H9 (cell line): ENCODE results near the gene ROBO1. TPM values are rescaled to one million over a fixed set of nuclear protein-coding genes. Genes with fewer than 3 reads are reported as not detected.

Source experiments
- DNase-seq: peaks from one replicate; pipeline ENCODE4 v3.0.0-alpha.2; 2017
- H2AFZ ChIP-seq: one replicate; pipeline ENCODE4 v1.6.1; 2013; ENCODE audit warnings: mild to moderate bottlenecking, low read length, control low read depth, moderate library complexity
- H2AK5ac ChIP-seq: 2 replicates; pipeline ENCODE4 v1.6.1; 2013; ENCODE audit warnings: low read length, control low read depth, mixed read lengths; ENCODE audit not compliant: insufficient read length
- H2BK120ac ChIP-seq: one replicate; pipeline ENCODE4 v1.6.1; 2013; ENCODE audit warnings: low read depth, mild to moderate bottlenecking, low read length, control low read depth, inconsistent platforms; ENCODE audit not compliant: poor library complexity, severe bottlenecking
- H2BK12ac ChIP-seq: 2 replicates; pipeline ENCODE4 v1.6.1; 2013; ENCODE audit warnings: low read length, control low read depth, mixed read lengths, low read depth; ENCODE audit not compliant: insufficient read length
- H2BK15ac ChIP-seq: 2 replicates; pipeline ENCODE4 v1.6.1; 2013; ENCODE audit warnings: low read depth, low read length, control low read depth
- H2BK20ac ChIP-seq: one replicate; pipeline ENCODE4 v1.6.1; 2013; ENCODE audit warnings: low read depth, mild to moderate bottlenecking, low read length, control low read depth, inconsistent platforms; ENCODE audit not compliant: poor library complexity, severe bottlenecking
- H2BK5ac ChIP-seq: 2 replicates; pipeline ENCODE4 v1.6.1; 2013; ENCODE audit warnings: low read length, control low read depth, mixed read lengths; ENCODE audit not compliant: insufficient read length
- H3K14ac ChIP-seq: 2 replicates; pipeline ENCODE4 v1.6.1; 2013; ENCODE audit warnings: low read length, control low read depth; ENCODE audit not compliant: insufficient read depth
- H3K18ac ChIP-seq: 2 replicates; pipeline ENCODE4 v1.6.1; 2013; ENCODE audit warnings: low read depth, mild to moderate bottlenecking, mixed read lengths, low read length, control low read depth; ENCODE audit not compliant: insufficient read length
- H3K23ac ChIP-seq: 2 replicates; pipeline ENCODE4 v1.6.1; 2013; ENCODE audit warnings: low read length, control low read depth, mixed read lengths, low read depth; ENCODE audit not compliant: insufficient read length
- H3K23me2 ChIP-seq: 2 replicates; pipeline ENCODE4 v1.6.1; 2013; ENCODE audit warnings: low read depth, mild to moderate bottlenecking, mixed read lengths, low read length, control low read depth; ENCODE audit not compliant: insufficient read length, poor library complexity, severe bottlenecking
- H3K27ac ChIP-seq: 2 replicates; pipeline ENCODE4 v1.5.1; 2013; ENCODE audit warnings: low read length, control low read depth, mixed read lengths, low read depth; ENCODE audit not compliant: insufficient read length
- H3K27me3 ChIP-seq: 2 replicates; pipeline ENCODE4 v1.6.1; 2013; ENCODE audit warnings: low read length, control low read depth, inconsistent platforms; ENCODE audit not compliant: insufficient read depth
- H3K4ac ChIP-seq: 2 replicates; pipeline ENCODE4 v1.6.1; 2013; ENCODE audit warnings: low read depth, mild to moderate bottlenecking, control low read depth, inconsistent platforms, low read length, moderate library complexity
- H3K4me1 ChIP-seq: 2 replicates; pipeline ENCODE4 v1.6.1; 2013; ENCODE audit warnings: low read length, control low read depth, inconsistent platforms; ENCODE audit not compliant: insufficient read depth
- H3K4me2 ChIP-seq: 2 replicates; pipeline ENCODE4 v1.6.1; 2013; ENCODE audit warnings: low read length, control low read depth, mixed read lengths; ENCODE audit not compliant: insufficient read length, insufficient read depth
- H3K56ac ChIP-seq: 2 replicates; pipeline ENCODE4 v1.6.1; 2013; ENCODE audit warnings: low read depth, mild to moderate bottlenecking, mixed read lengths, low read length, control low read depth; ENCODE audit not compliant: insufficient read length
- H3K79me1 ChIP-seq: 2 replicates; pipeline ENCODE4 v1.6.1; 2013; ENCODE audit warnings: low read depth, mild to moderate bottlenecking, moderate library complexity, low read length, control low read depth, inconsistent platforms; ENCODE audit not compliant: insufficient read depth, poor library complexity, severe bottlenecking
- H3K79me2 ChIP-seq: 2 replicates; pipeline ENCODE4 v1.6.1; 2013; ENCODE audit warnings: low read length, control low read depth, inconsistent platforms; ENCODE audit not compliant: insufficient read depth
- H3K9ac ChIP-seq: 2 replicates; pipeline ENCODE4 v1.6.1; 2013; ENCODE audit warnings: low read length, control low read depth, mixed read lengths; ENCODE audit not compliant: insufficient read length; ENCODE audit errors: extremely low read depth
- H3K9me3 ChIP-seq: one replicate; pipeline ENCODE4 v1.6.1; 2013; ENCODE audit warnings: low read depth, low read length, inconsistent platforms; ENCODE audit not compliant: control insufficient read depth
- H3T11ph ChIP-seq: one replicate; pipeline ENCODE4 v1.6.1; 2013; ENCODE audit warnings: mild to moderate bottlenecking, low read length, control low read depth, inconsistent platforms
- H4K20me1 ChIP-seq: one replicate; pipeline ENCODE4 v1.6.1; 2013; ENCODE audit not compliant: control insufficient read depth, insufficient read length, insufficient read depth
- H4K5ac ChIP-seq: 2 replicates; pipeline ENCODE4 v1.6.1; 2013; ENCODE audit warnings: low read depth, mild to moderate bottlenecking, mixed read lengths, low read length, control low read depth; ENCODE audit not compliant: insufficient read length
- H4K8ac ChIP-seq: replicated peaks from 2 replicates; pipeline ENCODE4 v1.6.1; 2013; ENCODE audit warnings: low read length, control low read depth, mixed read lengths, low read depth; ENCODE audit not compliant: insufficient read length
- H4K91ac ChIP-seq: 2 replicates; pipeline ENCODE4 v1.6.1; 2013; ENCODE audit warnings: low read depth, mild to moderate bottlenecking, moderate library complexity, mixed read lengths, low read length, control low read depth; ENCODE audit not compliant: insufficient read length
- H3K27ac Mint-ChIP-seq, 3 experiments: 2 replicates in 2 of 3; 3 replicates in 1 of 3; pipeline ENCODE4 v1.8.0; 2020 to 2021; ENCODE audit warnings: mixed read lengths in 3 of 3, mild to moderate bottlenecking in 1 of 3, moderate library complexity in 1 of 3
- H3K27me3 Mint-ChIP-seq: 2 replicates; pipeline ENCODE4 v1.8.0; 2021; ENCODE audit warnings: low read depth, mild to moderate bottlenecking, moderate library complexity, mixed read lengths
- H3K36me3 Mint-ChIP-seq, 3 experiments: 2 replicates in 2 of 3; 3 replicates in 1 of 3; pipeline ENCODE4 v1.8.0; 2020 to 2021; ENCODE audit warnings: low read depth in 3 of 3, mixed read lengths in 3 of 3; ENCODE audit not compliant: insufficient read depth in 1 of 3
- H3K4me1 Mint-ChIP-seq, 2 experiments: 2 replicates each; pipeline ENCODE4 v1.8.0; 2020; ENCODE audit warnings: mixed read lengths in 2 of 2
- H3K4me3 Mint-ChIP-seq, 2 experiments: 2 replicates in 1 of 2; 3 replicates in 1 of 2; pipeline ENCODE4 v1.8.0; 2020 to 2021; ENCODE audit warnings: mild to moderate bottlenecking in 2 of 2, mixed read lengths in 2 of 2, moderate library complexity in 1 of 2
- H3K9me3 Mint-ChIP-seq, 2 experiments: 2 replicates in 1 of 2; 3 replicates in 1 of 2; pipeline ENCODE4 v1.8.0; 2020; ENCODE audit warnings: mild to moderate bottlenecking in 2 of 2, mixed read lengths in 2 of 2, moderate library complexity in 1 of 2
- CTCF ChIP-seq: fragments of 200-600 bp; sonication (generic); conservative IDR thresholded peaks from 3 replicates; pipeline ENCODE4 v1.8.0; 2021; ENCODE audit warnings: antibody characterized with exemption, mild to moderate bottlenecking
- WGBS: extraction: QIAGEN DNeasy Blood & Tissue Kit; methylation state at CpG from one replicate; pipeline ENCODE4 v1.1.7; 2013; ENCODE audit warnings: missing lambda C conversion rate, low lambda C conversion rate, mixed read lengths; ENCODE audit not compliant: insufficient read length; ENCODE audit errors: extremely low coverage; 5-methylcytosine and 5-hydroxymethylcytosine counted together
- total RNA-seq: library from RNA; stranded (reverse); gene quantifications from 2 replicates; pipeline ENCODE4 v1.2.1, GENCODE V29; 2021

ROBO1 gene
- total RNA-seq, 1 experiment from 2014 or later, result 62.7 TPM

- H3K4ac ChIP-seq, result no peak overlapping the region
- no peak overlapping the region for H2BK5ac ChIP-seq
- H4K8ac ChIP-seq, result no peak overlapping the region
- H3K14ac ChIP-seq, result no peak overlapping the region
- H2BK120ac ChIP-seq, result no peak overlapping the region
- no peak overlapping the region for H2BK15ac ChIP-seq
- Mint-ChIP-seq H3K4me1 (peaks cover 16 to 18% of the 10 kb centered on the region in 2 experiments), H3K9me3 (no peaks in the 10 kb centered on the region), H3K27ac (peak overlapping the region in 2 of 3 experiments; percentile 50 to 87; a peak in 5 of 7 replicates), H3K36me3 (no peaks in the 10 kb centered on the region; a peak in 1 of 7 replicates), H3K27me3 (no peaks in the 10 kb centered on the region), H3K4me3 (no peak overlapping the region)
- no peak overlapping the region for H4K5ac ChIP-seq
- H4K20me1 ChIP-seq, result no peaks in the 10 kb centered on the region
- H3K27me3 ChIP-seq, result no peaks in the 10 kb centered on the region
- WGBS, result no CpG with 5 or more reads among the region's 5 CpGs
- H3K56ac ChIP-seq, result no peak overlapping the region
- H3K79me1 ChIP-seq, result no peaks in the 10 kb centered on the region
- no peak overlapping the region for H4K91ac ChIP-seq
- TF ChIP-seq CTCF, result no peak
- H2BK20ac ChIP-seq, result no peak overlapping the region
- H3T11ph ChIP-seq, result no peak overlapping the region
- peaks cover 3% of the 10 kb centered on the region; the same call in 1 of the 2 replicates for H3K79me2 ChIP-seq
- no peak overlapping the region for H3K27ac ChIP-seq
- peaks cover 4% of the 10 kb centered on the region; the same call in 1 of the 2 replicates for H3K4me1 ChIP-seq
- H3K23ac ChIP-seq, result no peak overlapping the region
- H3K9me3 ChIP-seq, result no peaks in the 10 kb centered on the region
- no peak for DNase-seq
- no peak overlapping the region for H2BK12ac ChIP-seq
- H2AFZ ChIP-seq, result no peak overlapping the region
- no peak overlapping the region for H3K18ac ChIP-seq
- H3K4me2 ChIP-seq, result no peak overlapping the region
- no peak overlapping the region for H2AK5ac ChIP-seq
- H3K23me2 ChIP-seq, result no peaks in the 10 kb centered on the region
- H3K9ac ChIP-seq, result no peak overlapping the region
Measured at GRCh38 chr3:78737988-78738387, 1029.8 kb downstream of the ROBO1 start.
